Neural progenitor cell (in vitro differentiated cells): ENCODE results near the gene SAP30.

Source experiments
- EZH2 ChIP-seq: fragments of 200-600 bp; sonication (generic); IDR thresholded peaks from 2 replicates; pipeline ENCODE4 v1.6.1; 2017; ENCODE audit warnings: antibody characterized with exemption, mild to moderate bottlenecking, moderate library complexity
- EZH2phosphoT487 ChIP-seq: fragments of 200-600 bp; sonication (generic); IDR thresholded peaks from 2 replicates; pipeline ENCODE4 v1.6.1; 2017; ENCODE audit warnings: antibody characterized with exemption
- TF ChIP-seq, protein P1 (sequence below): fragments of 200-600 bp; sonication (generic); IDR thresholded peaks from 2 replicates; pipeline ENCODE4 v1.5.1; 2017; ENCODE audit warnings: antibody characterized with exemption, mild to moderate bottlenecking

- TF ChIP-seq, protein P1, sequence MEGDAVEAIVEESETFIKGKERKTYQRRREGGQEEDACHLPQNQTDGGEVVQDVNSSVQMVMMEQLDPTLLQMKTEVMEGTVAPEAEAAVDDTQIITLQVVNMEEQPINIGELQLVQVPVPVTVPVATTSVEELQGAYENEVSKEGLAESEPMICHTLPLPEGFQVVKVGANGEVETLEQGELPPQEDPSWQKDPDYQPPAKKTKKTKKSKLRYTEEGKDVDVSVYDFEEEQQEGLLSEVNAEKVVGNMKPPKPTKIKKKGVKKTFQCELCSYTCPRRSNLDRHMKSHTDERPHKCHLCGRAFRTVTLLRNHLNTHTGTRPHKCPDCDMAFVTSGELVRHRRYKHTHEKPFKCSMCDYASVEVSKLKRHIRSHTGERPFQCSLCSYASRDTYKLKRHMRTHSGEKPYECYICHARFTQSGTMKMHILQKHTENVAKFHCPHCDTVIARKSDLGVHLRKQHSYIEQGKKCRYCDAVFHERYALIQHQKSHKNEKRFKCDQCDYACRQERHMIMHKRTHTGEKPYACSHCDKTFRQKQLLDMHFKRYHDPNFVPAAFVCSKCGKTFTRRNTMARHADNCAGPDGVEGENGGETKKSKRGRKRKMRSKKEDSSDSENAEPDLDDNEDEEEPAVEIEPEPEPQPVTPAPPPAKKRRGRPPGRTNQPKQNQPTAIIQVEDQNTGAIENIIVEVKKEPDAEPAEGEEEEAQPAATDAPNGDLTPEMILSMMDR, result no peak
- TF ChIP-seq EZH2, result no peak
- TF ChIP-seq EZH2phosphoT487, result no peak
Observed at GRCh38 chr4:173334085-173334890, 36.5 kb upstream of the SAP30 start, which contains the start of gene HMGB2.
